IPS-18c (cell line): ENCODE data around the gene ADD1.

Source experiments
- H3K4me3 ChIP-seq: 2 replicates; pipeline ENCODE4 v1.7.0; 2013; ENCODE audit warnings: low read depth, mild to moderate bottlenecking, low read length, moderate library complexity; ENCODE audit not compliant: insufficient read depth
- H3K9me3 ChIP-seq: one replicate; pipeline ENCODE4 v1.6.1; 2013; ENCODE audit warnings: mild to moderate bottlenecking, low read length, moderate library complexity; ENCODE audit not compliant: control insufficient read depth, insufficient read depth

Gene ADD1

DNA sequence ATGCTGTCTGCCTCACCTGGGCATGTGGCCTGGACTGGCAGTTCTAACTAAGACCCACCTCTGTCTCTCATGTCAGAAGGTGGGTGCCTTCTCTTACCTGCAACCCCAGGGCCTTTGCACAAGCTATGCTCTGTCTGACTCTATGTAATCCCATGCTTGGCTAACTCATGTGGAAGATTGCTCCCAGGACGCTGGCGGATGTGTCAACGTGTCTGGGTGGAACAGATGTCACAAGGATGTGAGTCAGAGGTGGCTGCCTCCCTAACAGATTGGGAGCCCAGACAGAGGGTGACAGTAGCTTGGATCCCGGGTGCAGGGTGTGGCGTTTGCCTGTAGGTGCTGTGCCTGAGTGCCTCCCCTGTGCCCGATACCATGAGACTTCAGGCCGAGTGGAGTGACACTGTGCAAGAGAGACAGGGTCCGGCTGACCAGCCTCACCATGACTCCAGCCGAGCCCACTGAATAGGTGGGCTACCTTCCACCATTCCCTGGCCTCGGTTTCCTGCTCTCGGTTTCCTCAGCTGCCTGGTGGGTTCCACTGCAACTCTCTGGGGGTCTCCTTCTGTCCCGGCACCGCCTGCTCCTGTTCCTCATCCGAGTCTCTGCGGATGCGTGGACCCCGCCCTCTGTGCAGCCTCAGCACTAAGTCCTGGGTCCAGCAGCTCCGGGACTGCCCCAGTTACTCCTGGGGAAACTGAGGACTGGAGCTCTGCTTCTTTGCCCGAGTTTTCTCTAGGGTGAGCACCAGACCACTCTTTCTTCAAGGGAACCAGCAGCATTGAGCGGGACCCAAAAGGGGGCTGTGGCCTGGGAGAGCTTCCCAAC is 39.8 kb upstream of the ADD1 start:
- H3K4me3 ChIP-seq: no peak overlapping the region
- no peaks in the 10 kb centered on the region for H3K9me3 ChIP-seq

DNA sequence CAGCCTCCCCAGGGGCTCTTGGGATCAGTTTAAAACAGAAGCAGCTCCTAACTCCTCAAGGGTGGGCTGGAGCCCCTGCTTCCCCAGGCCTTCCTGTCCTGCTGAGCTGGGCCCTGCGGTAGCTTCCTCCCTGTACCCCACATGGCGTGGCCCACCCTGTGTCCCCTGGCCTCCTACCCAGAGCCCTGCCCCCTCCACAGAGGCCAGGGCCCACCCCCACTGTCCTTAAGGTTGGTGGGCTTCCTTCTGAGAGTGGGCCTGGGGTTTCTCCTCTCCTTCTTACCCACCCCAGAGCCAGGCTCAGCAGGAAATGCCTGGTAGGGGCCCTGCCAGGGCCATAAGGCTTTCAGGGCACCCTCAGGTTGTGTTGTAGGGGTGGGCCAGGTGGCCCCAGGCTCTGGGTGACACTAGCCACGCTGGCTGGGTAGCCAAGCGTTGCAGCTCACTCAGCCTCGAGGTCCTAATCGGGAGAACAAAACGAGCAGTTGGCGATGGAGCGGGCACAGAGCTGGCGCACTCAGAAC is 39.1 kb upstream of the ADD1 start:
- no peak overlapping the region for H3K4me3 ChIP-seq
- no peaks in the 10 kb centered on the region for H3K9me3 ChIP-seq

DNA sequence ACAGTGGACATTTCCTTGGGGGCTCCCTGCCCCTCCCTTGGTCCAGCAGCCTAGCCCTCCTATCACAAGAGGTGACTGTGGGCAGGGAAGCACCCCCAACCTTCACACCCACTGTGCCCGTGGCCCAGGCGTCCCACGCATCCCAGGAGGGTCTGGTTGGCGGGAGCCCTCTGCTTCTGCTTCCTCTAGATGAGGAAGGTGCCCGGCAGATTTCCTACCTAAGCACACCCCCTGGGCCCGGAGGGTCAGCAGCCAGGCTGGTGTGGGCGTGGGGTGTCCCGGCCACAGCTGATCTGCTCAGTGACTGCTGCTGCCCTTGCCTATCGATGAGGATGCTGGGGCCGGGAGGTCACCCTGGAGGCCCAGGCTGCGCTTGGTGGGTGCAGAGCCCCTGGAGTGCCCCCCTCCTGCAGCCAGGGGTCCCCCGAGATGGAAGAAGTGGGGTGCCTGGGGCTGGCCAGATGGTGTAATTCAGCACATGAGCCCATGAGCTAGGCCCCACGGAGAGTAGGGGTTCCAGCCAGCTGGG is 38.6 kb upstream of the ADD1 start:
- Histone ChIP-seq H3K4me3 (no peak overlapping the region), H3K9me3 (no peaks in the 10 kb centered on the region)

DNA sequence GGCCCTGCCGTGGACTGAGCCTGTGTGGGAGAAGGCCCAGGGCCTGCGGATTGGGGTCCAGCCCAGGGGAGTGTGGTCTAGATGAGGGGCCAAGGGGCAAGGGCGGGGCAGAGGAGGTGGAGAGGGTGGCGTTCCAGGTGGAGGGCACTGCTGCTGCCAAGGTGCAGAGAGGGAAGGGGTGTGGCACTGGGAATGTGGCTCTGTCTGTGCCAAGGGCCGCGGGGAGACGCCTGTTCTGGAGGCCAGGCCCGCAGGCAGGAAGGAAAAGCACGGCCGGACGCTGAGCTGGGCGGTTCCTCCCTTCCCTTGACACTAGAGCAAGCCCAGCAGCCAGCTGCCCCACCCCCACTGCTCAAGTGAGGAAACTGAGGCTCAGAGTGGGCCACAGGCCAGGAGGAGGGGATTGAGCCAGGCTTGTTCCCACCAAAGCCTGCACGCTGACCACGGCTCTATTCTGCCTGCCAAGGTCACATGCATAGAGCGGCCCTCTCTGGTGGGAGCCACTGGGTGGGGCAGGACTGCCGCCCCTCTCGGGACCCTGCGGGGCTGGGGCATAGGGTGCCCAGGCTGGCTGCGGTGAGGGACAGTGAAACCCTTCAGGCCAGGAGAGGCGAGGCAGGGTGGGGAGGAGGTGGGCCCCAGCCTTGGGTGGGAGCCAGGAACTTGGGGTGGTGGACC is 37.8 kb upstream of the ADD1 start:
- Histone ChIP-seq H3K4me3 (no peak overlapping the region), H3K9me3 (no peaks in the 10 kb centered on the region)

DNA sequence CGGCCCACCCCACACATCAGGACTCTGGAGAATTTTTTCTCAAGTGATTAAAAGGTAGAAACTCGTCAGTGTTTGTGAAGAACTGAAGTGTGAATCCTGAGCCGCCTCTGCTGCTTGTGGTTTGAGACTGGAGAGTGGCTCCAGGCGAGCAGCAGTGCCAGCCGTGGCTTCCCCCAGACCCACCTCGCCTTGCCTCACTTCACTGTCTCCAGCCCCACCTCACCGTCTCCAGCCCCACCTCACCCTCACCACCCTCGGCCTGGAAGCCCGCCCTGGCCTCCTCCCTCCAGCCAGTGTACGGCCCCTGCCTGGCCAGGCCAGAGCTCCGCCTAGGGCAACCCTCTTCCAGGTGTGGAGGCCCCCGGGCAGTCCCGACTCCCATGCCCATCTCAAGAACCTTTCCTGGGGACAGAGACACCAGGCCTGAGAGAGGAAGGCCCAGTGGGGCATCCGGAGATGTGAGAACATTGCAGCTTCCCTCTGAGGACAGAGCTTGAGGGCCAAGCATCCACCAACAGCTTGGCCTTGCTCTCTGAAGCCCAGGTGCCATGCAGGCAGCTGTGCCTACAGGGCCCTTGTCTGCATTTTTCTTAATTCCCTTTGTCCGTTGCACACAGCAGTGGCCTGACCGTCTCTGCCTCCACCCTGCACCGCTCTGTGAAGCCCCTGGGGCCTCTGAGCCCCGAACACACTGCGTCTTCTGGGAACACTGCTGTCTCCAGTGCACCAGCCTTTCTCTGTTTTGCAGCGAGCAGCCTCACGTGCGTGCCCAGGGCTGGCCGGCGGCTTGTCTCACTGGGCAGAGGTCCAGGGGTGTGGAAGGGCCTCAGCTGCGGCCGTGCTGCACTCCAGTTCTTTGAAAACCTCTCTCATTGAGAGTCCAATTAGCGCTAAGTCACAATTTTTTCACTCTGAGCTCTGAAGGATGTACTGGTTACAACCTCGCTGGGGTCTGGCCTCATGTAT is 37.0 kb upstream of the ADD1 start:
- H3K4me3 ChIP-seq: no peak overlapping the region
- H3K9me3 ChIP-seq: no peaks in the 10 kb centered on the region

DNA sequence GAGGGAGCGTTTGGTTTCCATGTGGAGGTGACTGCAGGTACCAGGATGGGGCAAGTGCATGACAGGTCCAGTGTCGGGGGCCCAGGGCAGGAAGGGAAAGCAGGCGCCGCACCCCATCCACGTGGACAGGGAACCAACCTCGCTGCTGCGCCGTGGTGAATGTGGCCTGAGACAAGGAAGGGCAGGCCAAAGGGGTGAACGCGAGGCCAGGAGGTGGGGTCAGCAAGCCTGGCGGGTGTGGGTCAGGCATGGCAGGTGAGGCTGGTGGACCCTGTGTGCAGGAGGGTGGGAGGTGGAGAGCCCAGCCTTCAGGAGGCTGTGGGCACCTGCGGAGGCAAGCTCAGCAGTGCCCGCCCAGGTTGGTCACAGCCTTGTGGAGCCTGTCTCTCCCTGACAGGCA is 36.1 kb upstream of the ADD1 start:
- H3K9me3 ChIP-seq: no peaks in the 10 kb centered on the region

DNA sequence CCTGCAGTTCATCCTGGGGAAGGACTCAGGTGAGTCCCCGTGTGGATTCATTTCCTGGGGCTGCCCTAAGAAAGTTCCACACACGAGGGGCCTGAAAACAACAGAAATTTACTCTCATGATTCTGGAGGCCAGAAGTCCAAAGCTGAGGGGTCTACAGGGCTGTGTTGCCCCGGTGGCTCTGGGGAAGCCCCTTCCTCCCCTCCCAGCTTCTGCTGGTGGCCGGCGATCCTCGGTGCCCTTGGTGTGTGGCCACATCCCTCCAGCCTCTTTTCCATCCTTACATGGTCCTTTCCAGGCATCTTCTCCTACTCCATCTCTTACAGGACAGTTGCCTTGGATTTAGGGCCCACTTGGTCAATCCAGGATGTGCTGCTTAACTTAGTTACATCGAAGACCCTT is 35.6 kb upstream of the ADD1 start:
- H3K9me3 ChIP-seq: no peaks in the 10 kb centered on the region
- H3K4me3 ChIP-seq: no peak overlapping the region

More for the DNA sequence above, 36.1 kb upstream of the ADD1 start:
- H3K4me3 ChIP-seq: no peak overlapping the region

DNA sequence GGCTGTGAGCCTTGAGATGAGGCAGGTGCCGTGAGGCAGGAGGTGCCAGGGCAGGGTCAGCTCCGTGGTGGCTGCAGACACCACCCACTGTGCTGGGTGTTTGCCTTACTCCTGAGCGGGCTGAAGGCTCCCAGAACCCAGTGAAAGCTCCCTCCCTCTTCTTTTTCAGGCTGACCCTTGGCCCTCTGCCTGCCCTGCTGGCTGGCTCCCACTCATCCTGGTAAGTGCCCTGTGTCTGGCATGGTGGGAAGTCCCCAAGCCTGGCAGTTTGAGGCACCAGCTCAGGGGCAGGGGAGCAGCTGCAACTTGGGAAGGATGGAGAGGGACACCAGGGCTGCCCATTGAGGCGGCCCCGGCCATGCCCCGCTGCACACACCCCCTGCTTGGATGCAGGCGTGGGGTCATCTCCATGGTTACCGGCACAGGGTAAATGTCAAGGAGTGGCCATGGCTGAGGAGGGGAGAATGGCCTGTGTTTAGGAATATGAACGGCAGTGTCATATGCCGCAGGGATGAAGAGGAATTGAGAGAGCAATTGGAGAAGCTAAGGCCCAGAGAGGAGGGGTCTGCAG is 33.9 kb upstream of the ADD1 start:
- no peaks in the 10 kb centered on the region for H3K9me3 ChIP-seq
- no peak overlapping the region for H3K4me3 ChIP-seq

DNA sequence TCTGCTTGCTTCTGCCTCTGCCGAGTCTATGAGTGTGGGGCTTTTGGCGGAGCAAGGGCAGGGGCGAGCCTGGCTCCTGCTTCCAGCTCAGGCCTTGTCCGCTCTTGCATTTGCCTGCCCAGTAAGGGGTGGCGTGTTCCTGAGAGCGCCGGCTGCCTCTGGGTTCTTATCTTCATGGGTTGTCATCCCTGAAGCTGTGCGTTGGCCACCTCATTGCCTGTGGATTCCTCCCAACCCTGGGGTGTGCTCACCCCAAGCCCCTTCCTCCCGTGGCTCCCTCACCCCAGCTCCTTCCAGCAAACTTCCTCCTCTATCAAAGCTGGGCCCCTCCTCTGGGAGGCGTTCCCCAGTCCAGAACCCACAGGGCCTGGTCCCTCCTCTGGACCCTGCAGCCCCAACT is 33.3 kb upstream of the ADD1 start:
- H3K9me3 ChIP-seq: no peaks in the 10 kb centered on the region

DNA sequence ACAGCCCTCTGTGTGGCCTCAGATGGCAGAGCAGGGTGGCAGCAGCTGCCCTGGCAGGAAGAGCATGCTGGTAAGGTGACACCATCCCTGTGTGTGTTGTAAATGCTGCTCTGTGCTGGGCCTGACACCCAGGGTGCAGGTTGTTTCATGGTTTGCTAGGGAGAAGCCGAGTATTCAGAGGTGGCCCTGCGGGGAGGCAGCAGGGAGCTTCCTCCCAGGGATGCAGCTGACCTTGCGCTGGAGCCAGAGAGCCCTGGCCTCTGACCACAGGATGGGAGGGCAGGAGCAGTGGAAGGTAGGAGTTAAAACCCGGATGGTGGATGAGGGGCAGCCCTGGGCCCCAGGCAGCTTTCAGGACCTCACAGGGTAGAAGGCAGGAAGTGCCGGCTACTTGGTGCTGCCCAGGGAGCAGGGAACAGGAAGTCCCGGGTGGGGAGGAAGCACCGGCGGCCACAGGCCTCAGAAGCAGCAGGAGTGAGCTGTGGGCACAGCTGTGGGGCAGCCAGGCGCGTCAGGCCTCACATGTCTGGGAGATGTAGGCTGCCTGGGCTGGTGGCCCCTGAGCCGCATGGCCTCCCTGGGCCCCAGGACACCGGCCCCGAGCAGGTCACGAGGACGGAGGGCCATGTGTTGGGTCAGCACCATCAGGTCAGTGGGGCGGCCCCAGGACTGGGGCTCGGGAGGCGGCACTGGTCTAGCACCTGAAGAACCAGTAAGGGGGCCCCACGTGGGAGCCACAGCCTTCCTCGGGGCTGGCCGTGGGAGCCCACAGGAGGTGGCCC is 31.6 kb upstream of the ADD1 start:
- H3K9me3 ChIP-seq: no peaks in the 10 kb centered on the region
- no peak overlapping the region for H3K4me3 ChIP-seq

More for the DNA sequence above, 33.3 kb upstream of the ADD1 start:
- H3K4me3 ChIP-seq: no peak overlapping the region

DNA sequence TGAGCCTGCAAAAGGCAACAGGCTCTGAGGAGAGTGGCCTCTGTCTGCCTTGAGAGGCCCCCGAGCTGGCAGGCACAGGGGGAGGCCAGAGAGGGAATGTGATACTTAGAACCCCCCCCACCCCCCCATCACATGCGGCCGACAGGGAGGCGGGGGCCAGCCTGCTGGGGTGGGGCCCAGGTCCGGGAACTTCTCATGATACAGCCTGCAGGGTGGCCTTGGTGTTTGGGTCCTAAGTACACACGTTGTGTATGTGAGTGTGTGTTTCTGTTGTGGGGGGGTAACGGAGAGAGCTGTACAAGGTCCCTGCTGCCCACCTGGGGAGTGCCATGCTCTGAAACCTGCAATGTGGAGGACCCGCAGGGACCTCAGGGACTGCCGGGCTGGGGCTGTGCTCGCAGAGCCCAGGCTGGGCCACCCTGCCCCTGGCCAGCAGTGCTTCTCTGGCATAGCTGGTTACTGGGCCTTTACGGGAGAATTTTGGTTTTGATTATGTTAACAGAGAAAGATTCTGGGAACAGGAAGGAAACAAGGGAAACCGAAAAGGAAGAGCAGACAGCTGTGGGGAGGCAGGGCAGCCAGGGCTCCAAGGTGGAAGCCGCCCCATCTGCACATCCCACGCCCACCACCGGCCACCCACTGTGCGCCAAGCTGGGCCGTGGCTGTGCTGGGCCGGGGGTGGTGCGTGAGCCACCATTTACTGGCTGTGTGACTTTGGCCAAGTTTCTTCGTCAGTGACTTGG is 30.9 kb upstream of the ADD1 start:
- Histone ChIP-seq H3K4me3 (no peak overlapping the region), H3K9me3 (no peaks in the 10 kb centered on the region)

DNA sequence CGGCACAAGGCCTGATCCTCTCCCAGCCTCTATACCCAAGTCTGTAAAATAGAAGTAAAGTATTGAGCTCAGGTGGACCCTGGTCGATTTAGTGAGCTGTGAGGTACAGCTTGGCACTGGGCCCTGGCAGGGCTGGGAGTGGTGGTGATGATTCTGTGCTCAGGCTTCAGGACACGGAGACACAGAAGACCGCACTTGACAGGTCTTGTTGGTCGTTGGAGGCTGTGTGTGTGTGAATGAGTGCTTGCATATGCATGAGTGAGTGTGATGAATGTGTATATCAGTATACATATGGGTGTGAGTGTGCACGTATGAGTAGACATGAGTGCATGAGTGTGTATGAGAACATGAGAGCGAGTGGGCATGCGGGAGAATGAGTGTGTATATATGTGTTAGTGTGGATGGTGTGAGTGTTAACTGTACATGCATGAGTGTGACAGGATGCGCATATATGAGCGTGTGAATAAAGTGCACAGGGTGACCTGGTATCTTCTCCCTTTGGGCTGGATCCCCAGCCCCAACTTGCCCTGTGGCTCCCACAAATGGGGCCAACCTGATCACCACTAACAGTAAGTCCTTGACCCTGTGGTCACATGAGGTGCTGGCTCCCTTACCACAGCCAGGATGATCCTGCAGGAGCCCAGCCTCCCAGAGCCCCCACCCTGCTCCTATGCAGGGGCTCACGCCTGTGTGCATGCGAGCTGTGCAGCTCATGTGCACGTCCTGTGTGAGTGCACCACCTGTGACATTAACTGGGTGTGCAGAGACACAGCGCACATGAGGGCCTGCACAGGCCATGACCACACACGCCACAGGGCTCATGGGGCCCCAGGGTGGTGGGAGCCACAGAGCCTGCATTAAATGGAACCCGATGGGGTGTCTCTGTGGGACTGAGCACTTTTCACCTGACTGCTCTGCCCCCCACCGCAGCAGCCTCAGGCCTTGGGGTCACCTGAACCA is 29.9 kb upstream of the ADD1 start:
- H3K4me3 ChIP-seq: no peak overlapping the region

DNA sequence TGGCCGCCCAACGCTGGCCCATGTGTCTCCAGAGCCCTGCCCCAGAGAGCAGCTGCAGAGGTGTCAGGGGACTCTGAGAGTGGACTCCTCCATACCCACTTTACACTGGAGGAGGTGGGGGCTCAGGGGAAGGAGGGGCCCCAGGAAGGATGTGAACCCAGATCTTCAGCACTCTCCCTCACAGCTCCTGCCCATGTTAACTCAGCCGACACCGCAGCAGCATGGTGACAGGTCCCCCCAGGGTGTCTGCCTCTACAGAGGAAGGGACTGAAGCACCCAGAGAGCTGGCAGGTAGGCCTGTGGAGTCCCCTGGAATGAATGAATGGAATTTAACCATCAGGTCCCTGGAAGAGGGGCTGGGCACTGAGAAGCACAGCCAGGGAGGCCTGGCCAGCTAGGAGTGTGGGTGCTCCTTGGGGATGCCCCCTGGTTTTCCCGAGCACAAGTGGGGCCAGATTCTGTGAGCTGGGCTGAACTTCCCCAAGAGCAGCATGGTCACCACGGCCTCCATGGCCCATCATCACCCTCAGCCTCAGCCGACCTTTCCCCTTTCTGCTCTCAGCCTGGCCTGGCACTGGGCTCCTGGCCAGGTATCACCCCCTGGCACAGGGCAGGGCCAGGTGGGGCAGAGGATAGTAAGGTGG is 28.9 kb upstream of the ADD1 start:
- Histone ChIP-seq H3K4me3 (no peak overlapping the region), H3K9me3 (no peaks in the 10 kb centered on the region)

More for the DNA sequence above, 29.9 kb upstream of the ADD1 start:
- no peaks in the 10 kb centered on the region for H3K9me3 ChIP-seq

DNA sequence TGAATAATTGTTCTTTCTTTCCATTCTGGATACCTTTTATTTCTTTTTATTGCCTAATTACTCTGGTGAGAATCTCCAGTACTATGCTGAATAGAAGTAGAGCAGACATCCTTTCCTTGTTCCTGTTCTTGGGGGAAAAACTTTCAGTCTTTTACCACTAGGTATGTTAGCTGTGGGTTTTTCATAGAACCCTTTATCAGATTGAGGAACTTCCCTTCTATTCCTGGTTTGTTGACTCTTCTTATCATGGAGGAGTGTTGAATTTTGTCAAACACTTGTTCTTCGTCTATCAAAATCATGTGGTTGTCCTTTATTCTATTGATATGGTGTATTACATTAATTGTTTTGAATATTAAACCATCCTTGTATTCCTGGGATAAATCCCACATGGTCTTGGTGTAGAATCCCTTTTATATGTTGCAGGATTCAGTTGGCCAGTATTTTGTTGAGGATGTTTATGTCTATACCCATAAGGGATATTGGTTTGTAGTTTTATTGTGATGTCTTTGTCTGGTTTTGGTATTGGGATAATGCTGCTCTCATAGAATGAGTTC is 27.2 kb upstream of the ADD1 start:
- H3K9me3 ChIP-seq: no peaks in the 10 kb centered on the region
- H3K4me3 ChIP-seq: no peak overlapping the region
